HepG2 (cell line): ENCODE data around the gene RAPGEF6.

Experiments
- TP53 ChIP-seq: sonication (generic); formaldehyde crosslinking; conservative IDR thresholded peaks from 2 replicates; pipeline ENCODE4 v1.4.0; 2020; ENCODE audit warnings: missing genetic modification reagents
- TF ChIP-seq, protein P1 (sequence below): sonication (generic); formaldehyde crosslinking; IDR thresholded peaks from 2 replicates; pipeline ENCODE4 v1.5.0; 2020; ENCODE audit warnings: mild to moderate bottlenecking, missing genetic modification reagents, moderate library complexity

DNA sequence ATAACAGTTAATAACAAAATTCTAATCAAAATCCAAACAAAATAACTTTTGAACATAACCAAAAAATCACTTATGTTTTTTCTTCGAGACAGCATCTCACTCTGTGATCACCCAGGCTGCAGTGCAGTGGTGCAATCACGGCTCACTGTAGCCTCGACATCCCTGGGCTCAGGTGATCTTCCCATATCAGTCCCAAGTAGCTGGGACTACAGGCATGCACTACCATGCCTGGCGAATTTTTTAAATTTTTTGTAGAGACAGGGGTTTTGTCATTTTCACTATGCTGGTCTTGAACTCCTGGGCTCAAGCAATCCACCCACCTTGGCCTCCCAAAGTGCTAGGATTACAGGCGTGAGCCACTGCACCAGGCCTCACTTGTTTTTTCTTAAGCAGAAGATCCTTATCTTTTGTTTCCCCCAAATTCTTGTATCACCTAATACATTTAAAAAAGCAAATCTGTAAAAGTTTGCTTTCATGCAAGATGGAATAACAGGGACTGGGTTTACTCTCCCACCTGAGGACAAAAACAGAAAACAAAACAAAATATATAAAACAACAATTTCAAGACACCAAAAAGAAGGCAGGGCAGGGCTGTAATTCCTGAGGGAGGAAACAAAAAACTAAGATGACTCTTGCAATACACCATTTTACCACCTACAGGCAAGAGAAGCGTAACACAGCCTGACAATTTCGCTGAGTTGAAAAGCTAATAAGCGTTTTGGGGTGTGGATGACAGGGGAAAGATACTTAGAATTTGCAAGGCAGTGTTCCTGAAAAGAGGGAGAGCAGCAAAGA lies 71.4 kb downstream of the RAPGEF6 start:
- no peak for TF ChIP-seq TP53 (CRISPR knock-in tag)
- TF ChIP-seq, protein P1, sequence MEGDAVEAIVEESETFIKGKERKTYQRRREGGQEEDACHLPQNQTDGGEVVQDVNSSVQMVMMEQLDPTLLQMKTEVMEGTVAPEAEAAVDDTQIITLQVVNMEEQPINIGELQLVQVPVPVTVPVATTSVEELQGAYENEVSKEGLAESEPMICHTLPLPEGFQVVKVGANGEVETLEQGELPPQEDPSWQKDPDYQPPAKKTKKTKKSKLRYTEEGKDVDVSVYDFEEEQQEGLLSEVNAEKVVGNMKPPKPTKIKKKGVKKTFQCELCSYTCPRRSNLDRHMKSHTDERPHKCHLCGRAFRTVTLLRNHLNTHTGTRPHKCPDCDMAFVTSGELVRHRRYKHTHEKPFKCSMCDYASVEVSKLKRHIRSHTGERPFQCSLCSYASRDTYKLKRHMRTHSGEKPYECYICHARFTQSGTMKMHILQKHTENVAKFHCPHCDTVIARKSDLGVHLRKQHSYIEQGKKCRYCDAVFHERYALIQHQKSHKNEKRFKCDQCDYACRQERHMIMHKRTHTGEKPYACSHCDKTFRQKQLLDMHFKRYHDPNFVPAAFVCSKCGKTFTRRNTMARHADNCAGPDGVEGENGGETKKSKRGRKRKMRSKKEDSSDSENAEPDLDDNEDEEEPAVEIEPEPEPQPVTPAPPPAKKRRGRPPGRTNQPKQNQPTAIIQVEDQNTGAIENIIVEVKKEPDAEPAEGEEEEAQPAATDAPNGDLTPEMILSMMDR (CRISPR knock-in tag) = no peak
